ENCODE data around the gene WDFY3. TPM values are rescaled to one million over a fixed set of nuclear protein-coding genes. Genes with fewer than 3 reads are reported as not detected.

Gene WDFY3
- total and polyA plus RNA-seq, 2 of the 4 experiments (the other 2 are of a cell fraction), result 12.5 to 58.1 TPM

DNA sequence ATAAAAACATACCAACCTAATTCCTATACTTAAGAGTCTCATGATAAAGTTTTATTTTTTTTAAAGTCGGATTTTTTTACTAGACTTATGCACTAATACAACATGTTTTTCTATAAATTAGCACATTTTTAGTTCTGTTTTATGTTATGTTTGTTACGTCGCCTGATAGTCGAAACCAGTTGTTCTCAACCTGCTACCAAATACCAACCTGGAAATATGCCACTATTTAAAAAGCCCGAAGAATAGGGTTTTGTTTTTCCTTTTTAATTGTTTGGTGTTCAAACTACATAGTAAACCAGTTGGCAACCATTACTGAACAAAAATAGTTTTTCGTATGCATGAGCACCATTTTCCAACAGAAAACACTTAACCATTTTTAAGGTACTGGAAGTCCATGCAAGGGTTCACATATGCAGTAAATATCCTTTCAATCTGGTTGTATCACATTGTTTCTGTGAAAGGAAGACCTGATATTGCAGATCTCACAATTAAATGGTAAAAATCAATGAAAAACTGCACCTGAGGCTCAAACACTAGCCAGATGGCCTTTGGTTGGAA, 1.4 kb downstream of the WDFY3 start:
- Histone ChIP-seq H2BK5ac (ENCODE audit: low read depth, low read length, poor library complexity, severe bottlenecking) (peak overlapping the region; percentile 81), H3K4me2 (ENCODE audit: low read depth, low read length) (peak overlapping the region; percentile 99), H3K9me3 (ENCODE audit: control insufficient read depth, insufficient read depth, low read length) (no peaks in the 10 kb centered on the region), H3K18ac (ENCODE audit: low read depth, low read length) (0 out of 2 replicates have a peak overlapping the region, but pooled peaks have one; percentile 18), H3K9ac (ENCODE audit: low read depth, low read length) (peak overlapping the region; percentile 90), H3K56ac (ENCODE audit: extremely low read depth, insufficient read depth, low read length) (peak overlapping the region; percentile 51), H4K8ac (ENCODE audit: low read depth in 2 of 2, low read length in 2 of 2) (peak overlapping the region in 1 of 2 experiments; percentile 56; a peak in 1 of 4 replicates), H2BK20ac (ENCODE audit: low read depth, low read length) (no peak overlapping the region), H2AFZ (replicated peaks; ENCODE audit: low read length, poor library complexity) (peak overlapping the region; percentile 98), H3K4me1 (ENCODE audit: control insufficient read depth, insufficient read depth, low read length) (peaks cover 3% of the 10 kb centered on the region; the same call in 1 of the 2 replicates), H3K27ac (ENCODE audit: insufficient read depth, low read length) (peak overlapping the region; percentile 69), H2BK15ac (ENCODE audit: low read depth, low read length) (no peak overlapping the region), H3K36me3 (ENCODE audit: control insufficient read depth, insufficient read depth, low read length) (no peaks in the 10 kb centered on the region), H3K4me3 (ENCODE audit: insufficient read depth, low read depth, low read length) (peak overlapping the region; percentile 73), H2BK120ac (ENCODE audit: low read depth, low read length) (no peak overlapping the region), H2AK5ac (ENCODE audit: low read depth, low read length) (0 out of 2 replicates have a peak overlapping the region, but pooled peaks have one; percentile 23), H3K27me3 (ENCODE audit: control insufficient read depth, insufficient read depth, low read length) (no peaks in the 10 kb centered on the region), H3K9me1 (ENCODE audit: insufficient read depth, low read length) (0 out of 2 replicates have a peak, but pooled peaks cover 2% of the 10 kb centered on the region), H3K79me1 (ENCODE audit: low read depth in 1 of 2, low read length in 2 of 2) (peaks cover 8 to 27% of the 10 kb centered on the region in 2 experiments; a peak in 3 of 4 replicates), H4K20me1 (ENCODE audit: insufficient read depth, low read length) (peaks cover 14% of the 10 kb centered on the region; the same call in 1 of the 2 replicates), H3K23ac (ENCODE audit: low read depth, low read length) (peak overlapping the region; percentile 91), H3K4ac (ENCODE audit: low read depth, low read length) (peak overlapping the region; percentile 49), H4K5ac (ENCODE audit: low read depth, low read length) (peak overlapping the region; percentile 2; the same call in 1 of the 2 replicates), H3K14ac (replicated peaks; ENCODE audit: low read depth, low read length) (peak overlapping the region; percentile 49), H4K91ac (ENCODE audit: insufficient read depth, low read depth, low read length) (no peak overlapping the region), H2AK9ac (replicated peaks; ENCODE audit: low read depth, low read length, poor library complexity) (peak overlapping the region; percentile 90)
- intact Hi-C loops (cut with micrococcal nuclease) (loop anchor here (5.0 kb wide), 2 partner anchors 158 to 173 kb away; no protein-coding TSS in a partner anchor), dilution Hi-C loops (cut with HindIII; ENCODE audit: low sequenced_read_pairs, unreplicated experiment) (no loop called here), in situ Hi-C loops (cut with MboI; ENCODE audit: low sequenced_read_pairs) (loop anchor here (5.0 kb wide), 1 partner anchor 213 kb away; no protein-coding TSS in a partner anchor)
- ChIA-PET CTCF (no interaction called here), POLR2A (ENCODE audit: unreplicated experiment) (no interaction called here)
- DNase-seq, result no peak
- BruUV-seq (replicated peaks), result no TSS peak
- no peak for ATAC-seq (ENCODE audit: low read depth)
- no peak for TF ChIP-seq FOS (IDR thresholded peaks at IDR 0.05; ENCODE audit: low read depth, low read length)
- no peak for TF ChIP-seq CHD1 (IDR thresholded peaks at IDR 0.05; ENCODE audit: low read depth, low read length)
- TF ChIP-seq, protein P1, sequence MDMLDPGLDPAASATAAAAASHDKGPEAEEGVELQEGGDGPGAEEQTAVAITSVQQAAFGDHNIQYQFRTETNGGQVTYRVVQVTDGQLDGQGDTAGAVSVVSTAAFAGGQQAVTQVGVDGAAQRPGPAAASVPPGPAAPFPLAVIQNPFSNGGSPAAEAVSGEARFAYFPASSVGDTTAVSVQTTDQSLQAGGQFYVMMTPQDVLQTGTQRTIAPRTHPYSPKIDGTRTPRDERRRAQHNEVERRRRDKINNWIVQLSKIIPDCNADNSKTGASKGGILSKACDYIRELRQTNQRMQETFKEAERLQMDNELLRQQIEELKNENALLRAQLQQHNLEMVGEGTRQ (IDR thresholded peaks at IDR 0.05; ENCODE audit: low read depth, low read length), result no peak
- TF ChIP-seq, protein P2, sequence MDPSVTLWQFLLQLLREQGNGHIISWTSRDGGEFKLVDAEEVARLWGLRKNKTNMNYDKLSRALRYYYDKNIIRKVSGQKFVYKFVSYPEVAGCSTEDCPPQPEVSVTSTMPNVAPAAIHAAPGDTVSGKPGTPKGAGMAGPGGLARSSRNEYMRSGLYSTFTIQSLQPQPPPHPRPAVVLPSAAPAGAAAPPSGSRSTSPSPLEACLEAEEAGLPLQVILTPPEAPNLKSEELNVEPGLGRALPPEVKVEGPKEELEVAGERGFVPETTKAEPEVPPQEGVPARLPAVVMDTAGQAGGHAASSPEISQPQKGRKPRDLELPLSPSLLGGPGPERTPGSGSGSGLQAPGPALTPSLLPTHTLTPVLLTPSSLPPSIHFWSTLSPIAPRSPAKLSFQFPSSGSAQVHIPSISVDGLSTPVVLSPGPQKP (IDR thresholded peaks at IDR 0.05; ENCODE audit: borderline replicate concordance, low read depth, low read length), result no peak
- WGBS, 2 experiments (ENCODE audit: extremely low coverage in 2 of 2, insufficient read length in 1 of 2), result no CpG with 5 or more reads among the region's 6 CpGs
